NCI-H446 treated with DMSO at 0.1 percent for 48 hours (cell line): ENCODE measurements around the gene ITPKA.

ENCODE experiments used
- DNase-seq: peaks from one replicate; lab custom pipeline; 2025; lab: John Stamatoyannopoulos, UW

The ITPKA gene

DNA sequence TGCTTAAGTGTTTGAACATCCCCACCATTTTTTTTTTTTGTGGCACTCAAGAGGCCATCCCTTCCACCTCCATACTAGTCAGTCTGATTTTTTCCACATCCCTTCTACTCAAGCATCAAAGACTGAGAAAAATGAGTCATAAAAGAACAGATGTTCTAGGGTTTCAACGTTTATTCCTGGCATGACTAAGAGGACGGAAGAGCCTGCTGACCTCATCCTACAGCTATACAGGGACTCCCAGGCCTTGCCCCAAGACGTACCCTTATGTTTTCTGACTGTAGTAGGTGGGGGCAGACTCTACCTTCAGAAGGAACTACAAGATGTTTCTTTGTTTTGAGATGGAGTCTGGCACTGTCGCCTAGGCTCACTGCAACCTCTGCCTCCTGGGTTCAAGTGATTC is 3.3 kb upstream of the ITPKA start:
- peak; percentile 69 for DNase-seq

DNA sequence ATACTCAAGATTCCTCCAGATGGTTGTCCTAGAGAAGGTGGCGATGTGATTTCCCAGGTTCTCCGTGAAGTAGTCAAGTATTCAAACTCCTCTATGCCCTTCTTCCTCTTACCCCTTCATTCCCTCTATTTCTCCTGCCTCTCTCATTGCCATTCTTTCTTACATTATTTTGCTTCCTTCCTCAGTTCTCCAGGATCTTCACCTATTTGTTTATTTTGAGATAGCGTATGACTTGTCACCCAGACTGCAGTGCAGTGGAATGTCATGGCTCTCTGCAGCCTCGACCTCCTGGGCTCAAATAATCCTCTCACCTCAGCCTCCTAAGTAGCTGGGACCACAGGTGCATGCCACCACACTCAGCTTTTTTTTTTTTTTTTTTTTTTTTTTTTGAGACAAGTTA is 1.8 kb upstream of the ITPKA start:
- DNase-seq = no peak

DNA sequence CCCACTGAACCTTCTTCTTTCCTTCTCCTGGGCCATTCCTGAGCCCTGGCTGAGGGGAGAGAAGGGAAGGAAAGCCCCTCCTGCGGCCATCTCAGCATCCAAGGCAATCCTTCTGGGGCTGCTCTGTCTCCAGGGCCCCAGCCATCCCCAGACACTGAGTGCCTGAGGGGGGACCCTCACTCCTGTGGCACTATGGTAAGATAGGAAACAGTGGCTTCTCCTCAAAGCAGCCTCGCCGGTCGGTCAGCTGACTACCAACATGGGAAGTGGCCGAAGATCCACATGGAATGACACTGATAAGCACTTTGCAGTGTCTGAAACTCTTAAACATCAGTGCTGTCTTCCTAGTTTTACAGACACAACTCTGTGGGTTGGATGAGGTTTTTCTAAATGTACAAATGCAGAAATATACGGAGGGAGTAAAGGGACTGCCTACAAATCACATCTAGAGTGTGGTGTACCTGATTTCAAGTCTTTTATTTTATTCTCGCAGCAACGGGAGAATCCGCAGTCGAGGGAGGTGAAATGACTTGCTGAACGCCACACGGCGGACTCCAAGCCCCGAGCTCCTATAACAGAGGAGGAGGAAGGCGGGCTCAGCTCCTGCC is 973 bp upstream of the ITPKA start:
- no peak for DNase-seq

DNA sequence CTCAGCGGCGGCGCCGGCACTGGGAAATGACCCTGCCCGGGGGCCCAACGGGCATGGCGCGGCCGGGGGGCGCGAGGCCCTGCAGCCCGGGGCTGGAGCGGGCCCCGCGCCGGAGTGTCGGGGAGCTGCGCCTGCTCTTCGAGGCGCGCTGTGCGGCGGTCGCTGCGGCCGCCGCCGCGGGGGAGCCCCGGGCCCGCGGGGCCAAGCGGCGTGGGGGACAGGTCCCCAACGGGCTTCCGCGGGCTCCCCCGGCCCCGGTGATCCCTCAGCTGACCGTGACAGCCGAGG is 172 bp downstream of the ITPKA start:
- no peak for DNase-seq

DNA sequence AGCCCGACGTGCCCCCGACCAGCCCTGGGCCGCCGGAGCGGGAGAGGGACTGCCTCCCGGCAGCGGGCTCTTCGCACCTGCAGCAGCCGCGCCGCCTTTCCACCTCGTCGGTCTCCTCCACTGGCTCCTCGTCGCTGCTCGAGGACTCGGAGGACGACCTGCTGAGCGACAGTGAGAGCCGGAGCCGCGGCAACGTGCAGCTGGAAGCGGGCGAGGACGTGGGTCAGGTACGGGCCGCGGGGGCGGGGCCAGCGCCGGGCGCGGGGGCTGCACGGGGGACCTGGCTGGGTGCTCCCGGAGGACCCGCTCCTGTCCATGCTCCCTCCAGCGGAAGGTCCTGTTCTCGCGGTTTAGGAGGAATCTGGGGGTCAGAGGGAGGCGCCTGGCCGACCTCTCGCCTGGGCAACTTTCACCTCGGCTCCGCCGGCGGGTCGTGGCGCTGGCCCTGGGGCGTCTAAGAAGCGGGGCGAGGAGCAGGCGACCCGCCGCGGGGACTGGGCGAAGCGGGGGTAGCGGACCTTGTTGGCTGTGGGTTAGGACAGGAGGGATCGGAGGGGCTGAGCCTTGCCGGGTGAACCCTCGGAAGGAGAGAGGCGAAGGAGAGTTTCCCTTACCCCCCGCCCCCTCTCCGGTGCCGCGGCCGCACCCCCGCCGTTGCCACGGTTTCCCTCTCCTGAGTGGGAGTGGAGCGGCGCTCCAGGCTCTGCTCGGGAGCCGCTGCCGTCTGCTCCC is 682 bp downstream of the ITPKA start:
- no peak for DNase-seq

DNA sequence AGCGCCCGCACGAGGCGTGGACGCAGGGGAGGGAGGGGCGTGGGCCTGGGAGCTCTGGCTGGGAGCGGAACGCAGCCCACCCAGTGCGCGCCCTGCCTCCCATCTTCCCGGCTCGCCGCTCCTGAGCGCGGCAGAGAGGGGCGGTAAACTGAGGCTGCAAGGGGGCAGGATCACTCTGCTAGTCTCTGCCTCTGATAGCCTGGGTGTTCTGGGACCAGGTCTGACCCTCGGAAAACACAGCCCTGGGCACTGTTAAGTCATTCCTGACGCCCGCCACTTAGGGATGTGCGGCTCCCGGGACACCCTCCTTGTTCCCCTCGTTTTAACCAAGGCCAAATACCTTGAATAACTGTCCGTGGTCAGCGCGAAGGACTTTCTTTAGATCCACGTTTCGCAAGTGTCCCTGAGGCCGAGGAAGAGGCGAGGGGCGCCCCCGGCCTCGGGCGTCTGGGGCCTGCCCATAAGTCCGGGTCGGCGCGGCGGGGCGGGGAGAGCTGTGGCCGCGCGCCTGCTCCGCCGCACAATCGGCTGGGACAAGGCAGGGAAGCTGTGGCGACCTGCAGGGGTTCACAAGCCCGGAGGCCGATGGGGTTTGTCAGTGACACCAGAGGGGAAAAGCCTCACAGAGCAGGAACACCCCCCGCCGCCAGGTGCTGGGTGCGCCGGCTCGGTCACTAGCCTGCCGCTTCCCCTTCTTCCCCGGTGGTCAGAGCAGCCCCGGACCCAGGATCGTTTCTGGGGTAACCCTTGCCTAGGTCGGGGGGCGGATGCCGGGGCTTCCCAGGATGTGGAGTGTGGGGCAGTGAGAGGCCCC is 1.5 kb downstream of the ITPKA start:
- DNase-seq = no peak

DNA sequence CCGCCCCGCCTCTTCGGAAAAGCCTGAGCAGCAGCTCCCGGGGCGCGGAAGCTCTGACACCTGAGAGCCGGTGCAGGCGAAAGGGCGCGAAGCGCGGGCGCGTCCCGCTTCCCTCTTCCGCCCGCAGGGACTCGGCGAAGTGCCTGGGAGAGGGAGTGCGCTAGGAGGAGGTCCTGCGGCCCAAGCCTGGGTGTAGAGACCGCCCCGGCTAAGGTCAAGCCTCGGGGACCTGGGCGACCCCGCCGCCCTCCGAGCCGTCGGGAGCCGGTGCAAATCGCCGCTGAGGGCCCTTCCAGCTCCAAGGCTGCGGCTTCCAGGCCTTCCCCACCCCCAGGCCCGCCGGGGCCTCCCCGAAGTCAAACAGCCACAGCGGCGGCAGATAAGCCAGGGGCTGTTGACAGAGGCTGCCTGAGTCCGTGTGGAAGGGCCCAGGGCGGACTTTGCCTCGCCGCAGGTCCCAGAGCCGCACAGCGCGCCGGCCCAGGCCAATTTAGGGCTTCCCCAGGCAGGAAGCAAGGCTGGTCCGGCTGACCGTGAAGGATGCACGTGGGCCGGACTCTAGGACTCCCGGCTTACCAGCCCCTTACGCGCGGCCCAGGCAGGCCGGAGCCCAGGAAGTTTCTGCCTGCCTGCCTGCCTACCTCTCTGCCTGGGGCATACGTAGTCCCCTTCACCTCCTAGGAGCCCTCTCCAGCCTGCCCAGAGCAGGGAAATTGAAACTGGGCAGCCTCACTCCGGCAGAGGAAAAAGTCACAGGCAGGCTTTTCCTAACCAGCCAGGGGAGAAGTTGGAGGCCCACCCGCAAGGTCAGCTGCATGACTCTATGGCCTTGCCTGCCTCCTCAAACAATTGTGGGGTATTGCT is 2.3 kb downstream of the ITPKA start:
- DNase-seq = no peak

DNA sequence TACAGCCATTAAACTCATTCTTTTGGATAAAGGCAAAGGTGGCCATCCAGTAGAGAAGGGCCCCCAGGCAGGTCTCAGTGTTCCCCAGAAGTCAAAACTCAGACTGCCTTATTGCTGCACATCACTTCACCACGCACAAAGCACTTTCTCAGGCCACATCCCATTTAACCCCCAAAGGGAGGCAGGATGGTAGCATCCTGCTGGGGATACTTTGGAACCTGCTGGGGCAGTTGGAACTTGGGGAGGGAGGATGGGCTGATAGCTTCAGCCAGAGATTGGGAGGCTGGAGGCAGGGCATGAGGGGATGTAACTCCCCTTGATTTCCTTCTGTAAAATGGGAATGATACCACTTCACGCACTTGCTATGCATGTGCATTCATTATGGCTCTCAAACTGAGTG is 5.0 kb downstream of the ITPKA start:
- no peak for DNase-seq

DNA sequence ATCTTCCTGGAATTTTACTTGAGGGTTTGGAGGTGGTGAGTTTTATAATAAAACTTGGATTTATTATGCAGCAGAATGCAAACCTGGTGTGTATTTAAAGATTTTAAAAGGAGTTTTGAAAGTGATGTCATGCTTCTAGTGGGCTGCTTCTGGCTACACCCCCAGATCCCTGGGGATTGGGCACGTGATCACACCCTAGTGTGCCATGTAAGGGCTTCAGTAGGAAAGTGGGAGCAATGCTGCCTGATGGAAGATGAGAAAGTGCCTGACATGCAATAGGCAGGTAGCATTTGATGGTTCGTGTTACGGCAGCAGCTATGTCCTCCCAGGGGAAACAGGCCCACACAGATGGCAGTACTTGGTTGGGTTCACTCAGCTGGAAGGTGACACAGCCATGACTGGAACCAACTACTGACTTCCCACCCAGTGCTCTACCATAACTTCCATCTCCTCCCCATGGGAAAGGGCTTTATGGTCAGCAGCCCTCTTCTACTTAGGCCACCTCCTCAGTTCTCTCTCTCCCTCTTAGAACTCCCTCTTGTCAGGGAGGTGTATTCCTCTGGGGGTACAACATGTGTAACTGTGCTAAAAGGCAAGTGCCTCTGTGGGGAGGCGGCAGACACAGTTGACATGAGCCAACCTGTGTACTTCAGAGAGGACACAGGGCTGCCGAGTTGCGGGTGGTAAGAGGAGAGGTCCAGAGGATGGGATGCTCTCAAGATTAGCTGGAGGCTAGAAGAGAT is 5.6 kb downstream of the ITPKA start:
- DNase-seq = no peak

DNA sequence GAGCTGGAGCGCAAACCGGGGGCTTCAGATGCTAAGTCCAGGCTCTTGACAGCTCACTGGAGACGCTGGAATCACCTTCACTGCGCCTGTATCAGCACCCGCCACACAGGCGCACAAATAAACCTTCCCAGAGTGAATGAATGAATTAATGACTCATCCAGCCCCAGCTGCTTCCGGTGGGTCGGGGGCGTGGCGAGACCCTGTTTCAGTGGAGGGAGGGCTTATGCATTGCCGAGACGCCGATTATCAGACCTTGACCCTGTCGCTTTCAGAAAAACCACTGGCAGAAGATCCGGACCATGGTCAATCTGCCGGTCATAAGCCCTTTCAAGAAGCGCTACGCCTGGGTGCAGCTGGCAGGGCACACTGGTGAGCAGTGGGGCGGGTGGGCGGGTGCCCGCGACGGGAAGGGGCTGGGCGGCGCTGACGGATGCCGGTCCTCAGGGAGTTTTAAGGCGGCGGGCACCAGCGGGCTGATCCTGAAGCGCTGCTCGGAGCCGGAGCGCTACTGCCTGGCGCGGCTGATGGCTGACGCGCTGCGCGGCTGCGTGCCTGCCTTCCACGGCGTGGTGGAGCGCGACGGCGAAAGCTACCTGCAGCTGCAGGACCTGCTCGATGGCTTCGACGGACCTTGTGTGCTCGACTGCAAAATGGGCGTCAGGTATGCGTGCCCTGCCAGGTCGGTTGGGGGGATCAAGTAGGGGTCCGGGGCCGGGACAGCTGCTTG is 7.7 kb downstream of the ITPKA start:
- no peak for DNase-seq

DNA sequence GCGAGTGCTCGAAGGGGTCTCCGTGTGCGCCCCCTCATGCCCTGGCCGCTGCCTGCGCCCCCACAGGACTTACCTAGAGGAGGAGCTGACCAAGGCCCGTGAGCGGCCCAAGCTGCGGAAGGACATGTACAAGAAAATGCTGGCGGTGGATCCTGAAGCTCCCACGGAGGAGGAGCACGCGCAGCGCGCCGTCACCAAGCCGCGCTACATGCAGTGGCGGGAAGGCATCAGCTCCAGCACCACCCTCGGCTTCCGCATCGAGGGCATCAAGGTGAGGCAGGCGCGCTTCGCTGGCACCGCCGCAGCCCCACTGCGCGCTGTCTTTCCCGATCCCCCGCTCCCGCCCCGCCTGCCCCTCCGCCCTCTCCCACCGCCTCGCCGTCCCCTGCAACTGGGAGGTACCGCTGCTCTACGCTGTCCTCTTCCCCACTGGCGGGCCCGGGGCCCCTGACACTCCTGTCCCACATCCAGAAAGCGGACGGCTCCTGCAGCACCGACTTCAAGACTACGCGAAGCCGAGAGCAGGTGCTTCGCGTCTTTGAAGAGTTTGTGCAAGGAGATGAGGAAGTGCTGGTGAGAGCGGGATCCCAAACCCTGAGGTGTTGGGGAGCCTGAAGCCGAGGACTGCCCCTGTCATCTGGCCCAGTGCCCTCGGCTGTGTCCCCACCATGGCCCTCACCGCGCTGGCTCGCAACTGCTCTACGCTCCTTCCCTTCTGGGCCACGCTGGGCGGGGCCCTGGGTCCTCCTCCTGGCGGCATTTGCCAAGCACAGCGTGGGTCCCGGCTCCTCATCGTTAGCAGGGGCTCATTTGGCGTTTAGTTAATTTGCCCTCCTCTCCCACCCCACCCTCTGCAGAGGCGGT is 8.5 kb downstream of the ITPKA start:
- no peak for DNase-seq

DNA sequence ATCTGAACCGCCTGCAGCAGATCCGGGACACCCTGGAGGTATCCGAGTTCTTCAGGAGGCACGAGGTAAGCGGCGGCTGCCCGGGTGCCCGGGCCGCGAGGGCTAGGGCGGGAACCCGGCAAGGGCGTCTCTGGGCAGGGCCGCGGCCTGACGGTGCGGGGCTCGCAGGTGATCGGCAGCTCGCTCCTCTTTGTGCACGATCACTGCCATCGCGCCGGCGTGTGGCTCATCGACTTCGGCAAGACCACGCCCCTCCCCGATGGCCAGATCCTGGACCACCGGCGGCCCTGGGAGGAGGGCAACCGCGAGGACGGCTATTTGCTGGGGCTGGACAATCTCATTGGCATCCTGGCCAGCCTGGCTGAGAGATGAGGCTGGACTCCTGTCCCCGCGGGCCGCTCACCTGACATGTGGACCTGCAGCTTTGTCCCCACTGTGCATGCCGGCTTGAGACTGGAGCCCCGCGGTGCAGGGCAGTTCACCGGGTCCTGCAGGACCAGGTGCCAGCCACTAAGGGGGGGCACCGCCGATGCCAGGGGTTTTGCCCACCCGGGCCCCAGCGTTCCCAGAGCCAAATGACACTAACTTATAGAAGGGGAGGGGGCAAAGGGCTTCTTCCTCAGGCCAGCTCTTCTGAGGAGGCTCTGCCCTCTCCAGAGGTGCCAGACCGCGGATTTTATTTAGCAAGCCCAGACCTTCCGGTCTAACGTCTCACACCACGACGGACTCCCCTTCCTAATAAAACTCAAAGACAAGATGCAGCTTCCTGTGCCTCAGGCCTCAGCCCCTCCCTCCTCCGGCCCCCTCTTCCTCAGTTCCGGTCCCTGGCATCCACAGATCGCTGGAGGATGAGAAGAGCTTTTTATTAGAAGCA is 9.4 kb downstream of the ITPKA start:
- no peak for DNase-seq

DNA sequence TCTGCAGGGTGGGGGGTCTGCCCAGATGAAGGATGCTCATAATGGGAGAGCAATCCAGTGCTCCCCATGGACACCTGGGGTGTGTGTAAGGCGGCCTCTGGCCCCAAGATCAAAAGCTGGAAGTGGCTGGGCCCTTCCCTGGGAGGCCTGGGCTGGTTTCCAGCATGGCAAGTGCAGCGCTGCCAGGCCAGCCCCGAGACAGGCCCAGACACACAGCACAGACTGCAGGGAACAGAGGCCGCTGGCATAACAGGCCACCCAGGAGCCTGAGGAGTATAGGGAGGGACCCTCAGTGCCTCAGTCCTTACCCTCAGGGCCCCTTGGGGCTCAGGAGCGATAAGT is 10.0 kb downstream of the ITPKA start:
- no peak for DNase-seq

DNA sequence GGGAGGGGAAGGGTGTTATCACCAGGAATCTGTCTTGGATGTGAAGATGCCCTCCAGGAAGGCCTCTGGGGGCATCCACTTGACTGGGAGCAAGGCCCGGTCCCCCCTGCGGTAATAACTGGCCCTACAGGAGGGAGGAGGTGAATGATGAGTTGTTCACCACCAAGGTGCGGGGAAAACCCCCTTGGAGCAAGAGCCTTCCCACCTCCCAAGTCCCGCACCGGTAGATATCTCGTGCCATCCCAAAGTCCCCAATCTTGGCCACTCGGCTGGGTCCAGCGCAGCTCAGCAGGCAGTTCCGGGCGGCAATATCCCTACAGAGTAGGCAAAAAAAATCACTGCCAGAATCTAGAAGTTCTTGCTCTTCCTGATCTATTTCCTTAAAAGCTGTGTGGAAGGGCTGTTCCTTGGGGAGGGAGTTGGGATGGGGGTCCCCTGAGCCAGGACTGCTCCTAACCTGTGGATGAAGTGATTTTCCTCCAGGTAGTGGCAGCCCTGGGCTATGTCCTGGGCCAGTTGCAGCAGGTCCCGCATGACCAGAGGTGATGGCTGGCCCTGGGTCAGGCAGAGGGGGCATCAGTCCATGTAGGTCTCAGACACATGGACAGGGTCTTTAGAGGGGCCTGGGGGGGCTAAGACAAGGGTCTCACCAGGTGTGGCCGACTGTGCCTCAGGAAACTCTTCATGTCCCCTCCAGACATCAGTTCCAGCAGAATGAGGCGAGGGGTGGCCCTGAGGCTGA is 11.2 kb downstream of the ITPKA start:
- no peak for DNase-seq

DNA sequence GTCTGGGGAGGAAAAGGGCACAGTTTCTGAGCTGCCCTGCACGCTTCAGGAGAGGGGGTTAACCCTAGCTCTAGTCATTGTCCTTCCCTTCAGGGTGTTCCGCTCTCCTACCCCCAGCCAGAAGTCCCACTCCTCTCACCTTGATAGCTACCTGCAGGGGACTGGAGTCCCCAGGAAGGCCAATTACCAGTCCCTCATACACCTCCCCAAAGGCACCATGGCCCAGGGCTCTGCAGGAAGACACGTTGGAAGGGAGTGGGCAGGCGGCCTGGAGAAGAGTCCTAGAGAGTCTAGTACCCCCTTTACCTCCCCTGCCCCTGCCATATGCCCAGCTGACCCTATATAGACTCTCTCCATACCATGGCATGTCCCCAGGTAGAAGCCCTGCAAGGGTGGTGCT is 12.1 kb downstream of the ITPKA start:
- no peak for DNase-seq

DNA sequence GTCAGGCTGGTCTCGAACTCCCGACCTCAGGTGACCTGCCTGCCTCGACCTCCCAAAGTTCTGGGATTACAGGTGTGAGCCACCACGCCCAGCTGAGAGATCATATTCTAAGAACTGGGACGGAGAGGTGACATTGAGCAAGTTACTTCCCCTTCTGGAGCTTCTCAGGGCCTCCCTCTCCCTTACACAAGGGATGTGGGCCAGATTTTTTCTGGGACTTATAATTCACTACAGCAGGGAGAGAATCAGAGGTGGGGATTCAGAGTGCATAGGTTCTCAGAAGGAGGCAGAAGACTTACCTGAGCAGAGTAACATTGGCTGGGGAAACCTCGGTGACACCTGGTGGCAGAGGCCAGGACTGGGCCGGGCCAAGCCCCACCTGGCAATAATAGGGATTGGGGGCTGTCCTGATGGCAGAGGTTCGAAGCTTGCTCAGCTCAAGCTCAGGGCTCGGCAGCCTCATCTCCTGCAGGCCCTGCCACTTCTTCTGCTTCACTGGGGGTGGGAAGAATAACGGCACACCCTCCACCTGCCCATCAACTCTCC is 13.2 kb downstream of the ITPKA start:
- no peak for DNase-seq

DNA sequence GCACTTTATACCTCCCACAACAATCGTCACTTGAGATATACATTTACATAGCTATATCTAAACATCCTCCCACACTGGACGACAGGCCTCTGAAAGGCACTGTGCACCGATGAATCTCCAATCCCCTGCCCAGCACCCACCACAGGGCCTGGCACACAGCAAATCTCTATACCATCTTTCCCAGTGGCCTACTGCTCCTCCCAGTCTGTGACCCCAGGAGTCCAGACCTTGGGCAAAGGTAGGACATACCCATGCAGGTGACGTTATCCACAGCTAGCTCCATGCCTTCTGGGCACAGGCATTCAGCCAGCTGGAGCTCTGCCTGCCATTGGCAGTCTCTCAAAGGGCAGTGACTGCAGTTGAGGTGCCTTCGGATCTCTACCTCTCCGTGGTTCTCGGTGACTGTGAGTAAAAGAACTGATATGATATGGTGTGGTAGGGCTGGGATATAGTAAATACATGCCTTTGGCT is 14.2 kb downstream of the ITPKA start:
- no peak for DNase-seq

DNA sequence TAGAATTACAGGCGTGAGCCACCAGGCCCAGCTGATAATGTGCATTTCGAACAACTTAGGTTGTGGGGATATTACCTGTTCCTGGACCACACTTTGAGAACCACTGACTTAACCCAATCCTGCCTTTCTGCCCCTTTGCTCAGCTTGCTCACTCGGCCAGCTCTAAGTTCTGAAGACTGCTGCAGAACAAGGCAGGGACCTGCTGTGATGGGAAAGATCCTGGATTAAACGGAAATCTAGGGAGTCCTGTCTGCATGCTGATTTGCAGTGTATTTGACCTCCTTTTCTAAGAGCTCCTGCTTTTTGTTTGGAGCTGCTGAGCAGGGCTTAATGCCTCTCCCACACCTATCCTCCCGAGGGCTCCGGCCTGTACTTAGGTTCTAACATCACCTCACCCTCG is 17.1 kb downstream of the ITPKA start:
- no peak for DNase-seq
